GM21526 (cell line): ENCODE measurements around the gene OSBPL9.

Source experiments
- ATAC-seq: cut with Tn5 transposase; IDR thresholded peaks from one replicate; pipeline ENCODE4 v1.9.1; 2021; ENCODE audit warnings: moderate library complexity; ENCODE audit not compliant: unreplicated experiment, low FRiP score

Gene OSBPL9

DNA sequence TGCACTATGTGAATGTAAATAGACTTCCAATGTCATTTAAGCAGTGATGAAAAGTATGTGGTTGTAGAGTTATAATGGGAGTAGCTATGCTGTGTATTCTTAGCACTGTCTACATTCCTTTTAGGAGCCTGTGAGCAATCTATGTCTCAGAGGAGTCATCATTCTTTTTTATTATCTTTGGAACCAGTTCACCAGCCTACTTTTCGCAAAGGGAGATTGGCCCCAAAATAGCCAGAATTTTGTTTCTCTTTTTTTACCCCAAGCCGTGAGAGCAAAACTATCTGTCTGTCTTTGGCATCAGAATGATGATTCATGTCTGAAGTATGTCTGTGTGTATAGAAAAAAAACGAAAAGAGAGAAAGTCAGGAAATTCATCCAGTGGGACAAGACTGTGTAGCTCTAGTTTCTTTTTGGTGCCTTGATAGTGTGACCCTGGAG lies 44.2 kb downstream of the OSBPL9 start:
- no peak for ATAC-seq

DNA sequence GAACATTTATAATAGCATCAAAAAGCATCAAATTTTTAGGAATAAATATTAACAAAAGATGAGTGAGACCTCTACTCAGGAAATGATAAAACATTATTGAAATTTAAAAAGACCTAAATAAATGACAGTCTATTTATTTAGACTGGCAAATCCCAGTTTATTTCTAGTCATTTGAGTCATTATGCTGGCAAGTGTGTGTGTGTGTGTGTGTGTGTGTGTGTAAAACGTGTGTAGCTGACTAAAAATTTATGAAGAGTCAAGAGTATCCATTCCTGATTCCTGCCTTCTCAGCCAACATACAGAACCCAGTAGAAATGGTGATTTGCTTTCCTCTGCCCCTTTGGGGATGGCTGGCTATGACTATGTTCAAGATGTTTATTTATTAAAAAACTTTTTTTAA lies 46.2 kb downstream of the OSBPL9 start:
- ATAC-seq = no peak

DNA sequence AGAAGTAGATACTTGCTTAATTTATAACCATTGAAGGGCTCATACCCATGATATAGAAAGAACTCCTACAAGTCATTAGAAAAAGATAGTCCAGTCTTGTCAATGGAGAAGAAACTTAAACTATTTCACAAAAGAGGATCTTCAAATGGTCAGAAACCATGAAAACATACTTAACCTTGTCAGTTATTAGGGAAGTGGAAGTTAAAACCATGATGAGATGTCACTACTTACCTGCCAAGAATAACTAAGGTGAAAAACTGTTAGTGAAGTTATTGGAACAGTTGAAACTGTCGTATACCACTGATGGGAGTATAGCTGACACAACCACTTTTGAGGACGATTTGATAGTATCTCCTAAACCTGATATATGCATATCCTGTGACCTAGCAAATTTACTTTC lies 46.8 kb downstream of the OSBPL9 start:
- ATAC-seq = no peak

DNA sequence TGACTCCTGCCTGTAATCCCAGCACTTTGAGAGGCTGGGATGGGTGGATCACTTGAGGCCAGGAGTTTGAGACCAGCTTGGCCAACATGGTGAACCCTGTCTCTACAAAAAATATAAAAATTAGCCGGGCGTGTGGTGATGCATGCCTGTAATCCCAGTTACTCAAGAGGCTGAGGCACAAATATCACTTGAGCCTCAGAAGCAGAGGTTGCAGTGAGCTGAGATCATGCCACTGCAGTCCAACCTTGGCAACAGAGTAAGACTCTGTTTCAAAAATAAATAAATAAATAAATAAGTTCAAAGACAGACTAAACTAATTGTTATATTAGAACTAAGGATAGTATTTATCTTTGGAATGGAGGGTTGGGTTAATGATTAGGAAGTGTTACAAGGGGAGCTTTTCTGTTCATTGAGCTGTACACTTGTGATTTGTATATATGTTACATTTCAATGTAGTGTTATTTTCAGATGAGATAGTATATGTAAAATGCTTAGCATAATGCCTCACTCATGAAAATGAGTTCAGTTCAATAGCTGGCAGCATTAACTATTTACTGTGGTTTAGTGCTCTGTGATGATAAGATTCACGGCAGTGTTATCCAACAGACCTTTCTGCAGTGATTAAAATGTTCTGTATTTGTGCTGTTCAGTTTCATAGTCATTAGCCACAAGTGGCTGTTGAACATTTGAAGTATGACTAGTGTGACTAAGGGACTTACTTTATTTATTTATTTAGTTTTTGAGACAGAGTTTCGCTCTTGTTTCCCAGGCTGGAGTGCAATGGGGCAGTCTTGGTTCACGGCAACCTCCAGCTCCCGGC lies 47.7 kb downstream of the OSBPL9 start:
- no peak for ATAC-seq

DNA sequence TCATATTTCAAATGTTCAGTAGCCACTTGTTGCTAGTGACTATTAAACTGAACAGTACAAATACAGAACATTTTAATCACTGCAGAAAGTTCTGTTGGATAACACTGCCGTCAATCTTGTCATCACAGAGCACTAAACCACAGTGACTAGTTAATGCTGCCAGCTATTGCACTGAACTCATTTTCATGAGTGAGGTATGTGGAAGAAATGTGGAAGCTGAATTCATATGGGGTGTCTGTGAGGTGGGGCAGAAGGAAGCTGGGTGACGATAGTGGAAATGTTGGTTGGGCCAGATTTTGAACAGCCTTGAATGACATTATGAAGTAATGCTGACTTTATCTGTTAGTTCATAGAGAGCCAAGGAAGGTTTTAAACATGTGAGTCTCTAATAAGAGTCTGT lies 49.6 kb downstream of the OSBPL9 start:
- no peak for ATAC-seq

DNA sequence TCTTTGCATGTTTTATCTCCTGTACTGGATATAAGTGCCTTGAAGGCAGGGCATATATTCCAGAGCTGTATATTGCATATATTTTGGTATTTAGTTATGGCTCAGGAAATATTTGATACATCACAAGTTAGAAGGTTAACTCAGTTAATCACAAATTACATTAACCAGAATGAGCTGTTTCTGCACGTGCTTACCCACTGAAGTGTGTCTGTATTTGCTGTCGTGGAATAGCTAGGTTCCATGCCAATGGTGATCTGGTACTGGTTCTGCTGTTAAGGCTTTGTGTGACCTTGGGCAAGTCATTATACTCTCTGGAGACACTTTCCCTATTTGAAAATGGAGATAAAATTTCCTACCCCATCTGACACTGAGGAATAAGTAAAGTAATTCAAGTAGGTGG lies 50.7 kb downstream of the OSBPL9 start:
- ATAC-seq = no peak

DNA sequence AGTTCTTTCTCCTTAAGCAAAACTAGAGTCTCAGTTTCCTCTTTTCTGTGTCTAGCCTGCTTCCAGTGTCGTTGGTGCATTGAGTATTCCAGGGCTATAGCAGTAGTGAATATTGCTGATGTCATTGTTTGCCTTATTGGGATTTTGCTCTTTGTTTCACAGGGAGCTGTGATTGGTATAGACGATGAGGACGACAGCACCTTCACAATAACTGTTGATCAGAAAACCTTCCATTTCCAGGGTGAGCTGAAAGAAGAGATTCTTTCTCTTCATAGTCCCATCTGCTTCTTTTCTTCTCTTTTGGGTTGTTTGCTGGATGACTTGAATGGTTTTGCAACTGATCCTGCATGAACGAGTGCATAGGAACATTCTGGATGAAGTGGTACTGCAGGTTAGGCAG lies 52.4 kb downstream of the OSBPL9 start:
- ATAC-seq = no peak

DNA sequence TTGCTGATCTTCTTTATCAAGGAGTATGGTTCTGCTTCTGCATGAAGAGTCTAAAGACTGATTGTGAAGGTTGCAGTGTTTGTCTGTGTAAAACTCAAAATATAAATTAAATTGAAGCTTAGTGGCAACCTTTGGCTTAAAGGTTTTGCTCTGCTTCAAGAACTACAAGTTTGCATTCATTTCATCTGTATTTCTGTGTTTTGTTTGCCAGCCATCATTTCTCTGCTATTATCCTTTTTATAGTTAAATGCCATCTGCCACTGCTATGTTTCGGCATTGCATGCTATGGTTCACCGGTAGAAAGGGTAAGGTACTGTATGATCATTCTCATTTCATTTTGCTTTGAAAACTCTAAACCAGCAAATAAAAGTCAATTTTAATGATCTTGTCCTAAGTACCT lies 52.9 kb downstream of the OSBPL9 start:
- no peak for ATAC-seq

DNA sequence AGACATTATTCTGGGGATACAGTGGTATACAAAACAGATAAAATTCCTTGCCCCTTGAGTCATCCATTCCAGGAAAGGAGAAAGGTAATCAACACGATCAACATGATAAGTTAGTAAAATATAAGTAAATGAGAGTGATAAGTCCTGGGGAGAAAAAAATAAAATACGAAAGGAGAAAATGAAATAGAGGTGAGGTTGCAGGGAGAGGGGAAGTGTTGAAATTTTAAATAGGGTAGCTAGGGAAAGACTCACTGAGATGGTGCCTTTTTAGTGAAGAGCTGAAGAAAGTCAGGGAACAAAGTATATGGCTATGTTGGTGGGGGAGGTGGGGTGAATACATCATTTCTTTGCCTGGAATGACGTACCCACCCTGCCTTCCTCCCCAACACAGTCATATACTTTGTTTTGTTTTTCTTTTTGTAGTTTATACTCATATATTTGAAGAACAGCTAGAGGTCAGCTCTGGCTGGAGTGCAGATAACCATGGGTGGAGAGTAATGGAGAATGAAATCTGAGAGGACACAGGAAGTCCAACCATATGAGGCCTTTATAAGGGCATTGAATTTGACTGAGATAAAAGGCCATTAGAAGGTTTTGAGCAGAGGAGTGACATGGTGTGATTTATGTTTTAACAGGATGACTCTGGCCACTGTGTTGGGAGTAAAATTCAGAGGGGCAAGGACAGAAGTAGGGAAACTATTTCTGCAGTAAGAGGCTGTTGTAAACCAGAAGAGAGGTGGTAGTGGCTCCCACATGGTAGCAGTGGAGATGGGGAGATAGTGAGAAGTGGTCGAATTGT lies 54.8 kb downstream of the OSBPL9 start:
- ATAC-seq = no peak

DNA sequence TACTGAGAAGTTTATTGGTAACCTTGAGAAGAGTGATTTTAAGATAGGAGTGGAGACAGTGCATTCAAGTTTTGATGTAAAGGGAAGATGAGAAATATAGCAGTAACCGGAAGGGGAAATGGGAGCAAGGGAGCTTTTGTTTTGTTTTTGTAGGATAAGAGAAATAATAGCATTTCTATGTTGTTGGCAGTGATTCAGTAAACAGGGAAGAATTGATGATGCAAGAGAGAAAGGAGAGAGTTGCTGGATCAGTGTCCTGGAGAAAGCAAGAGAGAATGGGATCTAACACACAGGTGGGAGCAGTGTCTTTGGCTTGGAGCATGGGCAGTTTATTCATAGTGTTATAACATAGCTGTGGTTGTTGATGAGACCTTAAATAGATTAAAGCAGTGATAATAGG lies 56.4 kb downstream of the OSBPL9 start:
- no peak for ATAC-seq

DNA sequence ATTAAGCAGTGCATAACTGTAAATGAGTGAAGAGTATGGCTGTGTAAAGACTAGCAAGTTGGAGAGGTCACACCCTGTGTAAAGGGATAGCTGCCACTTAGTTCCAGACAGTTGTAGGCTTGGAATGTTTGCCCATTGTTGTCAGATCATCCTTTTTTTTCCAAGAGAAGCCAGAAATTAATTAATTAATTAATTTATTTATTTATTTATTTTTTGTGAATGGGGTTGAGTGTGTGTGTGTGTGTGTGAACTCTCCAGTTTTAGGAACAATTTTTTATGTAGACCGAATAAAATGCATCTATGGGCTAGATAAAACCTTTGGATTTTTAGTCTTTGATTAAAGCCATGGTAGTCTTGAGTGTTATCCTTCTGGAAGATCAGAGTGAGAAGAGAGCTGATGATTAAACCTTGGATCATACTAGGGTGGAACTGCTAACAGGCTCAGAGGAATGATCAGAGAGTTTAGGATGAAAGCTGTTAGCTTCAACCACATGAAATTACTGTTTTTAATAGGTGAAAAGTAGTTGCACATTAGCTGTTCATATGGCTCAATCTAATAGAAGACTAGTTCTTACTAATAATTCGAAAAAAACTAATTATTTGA lies 58.4 kb downstream of the OSBPL9 start:
- no peak for ATAC-seq

DNA sequence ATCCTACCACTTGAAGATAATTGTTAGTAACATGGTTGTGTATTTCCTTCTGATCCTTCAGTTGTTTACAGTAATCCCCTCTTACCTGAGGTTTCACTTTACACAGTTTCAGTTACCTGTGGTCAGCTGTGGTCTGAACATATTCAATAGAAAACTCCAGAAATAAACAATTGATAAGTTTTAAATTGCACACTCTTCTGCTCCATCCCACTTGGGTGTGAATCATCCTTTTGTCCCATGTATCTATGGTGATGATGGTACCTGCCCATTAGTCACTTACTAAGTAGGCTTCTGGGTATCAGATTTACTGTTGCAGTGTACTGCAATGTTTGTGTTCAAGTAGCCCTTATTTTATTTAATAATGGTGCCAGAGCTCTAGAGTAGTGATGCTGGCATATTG lies 62.5 kb downstream of the OSBPL9 start:
- ATAC-seq = no peak

DNA sequence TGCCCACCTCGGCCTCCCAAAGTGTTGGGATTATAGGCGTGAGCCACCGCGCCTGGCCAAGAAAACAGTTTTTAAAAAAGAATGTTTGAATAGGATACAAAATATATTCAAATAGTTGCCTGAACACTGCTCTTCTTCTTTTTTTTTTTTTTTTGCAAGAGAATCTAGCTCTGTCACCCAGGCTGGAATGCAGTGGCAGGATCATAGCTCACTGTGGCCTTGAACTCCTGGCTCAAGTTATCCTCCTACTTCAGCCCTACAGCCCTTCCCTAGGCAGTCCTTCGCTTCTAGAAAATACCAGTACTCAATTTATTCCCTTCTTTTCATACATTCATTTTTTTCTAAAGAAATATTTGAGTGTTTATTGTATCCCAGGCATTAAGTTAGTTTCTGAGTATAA lies 67.9 kb downstream of the OSBPL9 start:
- ATAC-seq = no peak

DNA sequence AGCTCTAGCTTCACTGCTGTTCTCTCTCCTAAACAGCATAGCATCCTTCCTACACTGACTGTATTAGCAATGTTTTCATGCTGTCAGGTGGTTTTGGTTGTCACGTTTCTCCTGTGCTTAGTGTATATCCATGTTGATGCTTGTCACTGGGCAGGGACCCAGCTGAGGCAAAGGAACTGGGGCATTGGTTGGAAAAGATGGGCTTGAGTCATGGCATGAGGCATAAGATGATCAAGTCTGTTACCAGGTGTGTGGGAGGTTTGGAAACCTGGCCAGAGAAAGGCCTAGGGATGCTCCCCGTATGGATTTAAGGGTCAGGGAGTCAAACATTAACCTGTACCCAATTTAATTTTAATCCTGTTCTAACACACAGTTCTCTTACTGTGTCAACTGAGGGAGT lies 69.6 kb downstream of the OSBPL9 start:
- no peak for ATAC-seq

DNA sequence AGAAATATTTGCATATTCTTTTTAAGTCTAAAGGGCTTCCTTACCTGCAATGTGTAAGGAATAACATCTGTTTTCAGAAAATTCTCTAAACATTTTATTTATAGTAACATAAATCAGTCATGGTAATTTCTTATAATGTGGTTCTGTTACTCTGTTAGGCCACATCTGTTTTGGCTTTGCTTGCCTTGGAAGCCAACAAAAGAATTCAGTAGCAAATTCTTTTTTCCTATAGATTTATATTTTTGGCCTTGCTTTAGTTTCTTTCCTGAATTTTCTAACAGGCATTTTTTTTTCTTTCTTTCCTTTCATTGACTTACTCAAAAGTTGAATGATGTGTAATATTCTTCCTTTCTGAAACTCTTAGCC lies 72.2 kb downstream of the OSBPL9 start:
- ATAC-seq = no peak

DNA sequence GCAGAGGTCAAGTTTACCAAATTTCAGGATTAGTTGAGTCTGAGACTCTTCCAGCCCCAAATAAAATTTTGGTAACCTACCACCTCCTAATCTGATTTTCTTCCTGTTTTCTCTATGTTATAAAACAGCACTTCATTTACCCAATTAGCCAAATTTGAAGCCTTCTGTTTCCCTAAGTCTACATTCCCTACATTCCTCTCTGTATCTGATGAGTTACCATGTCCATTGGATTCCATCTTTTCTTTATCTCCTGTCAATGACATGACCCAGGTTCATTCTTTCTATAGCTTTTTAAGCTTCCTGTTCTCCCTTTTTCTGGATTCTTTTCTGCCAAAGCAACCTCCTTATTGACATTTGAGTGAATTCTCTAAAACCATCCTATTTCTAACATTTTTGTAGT lies 72.8 kb downstream of the OSBPL9 start:
- ATAC-seq = no peak

DNA sequence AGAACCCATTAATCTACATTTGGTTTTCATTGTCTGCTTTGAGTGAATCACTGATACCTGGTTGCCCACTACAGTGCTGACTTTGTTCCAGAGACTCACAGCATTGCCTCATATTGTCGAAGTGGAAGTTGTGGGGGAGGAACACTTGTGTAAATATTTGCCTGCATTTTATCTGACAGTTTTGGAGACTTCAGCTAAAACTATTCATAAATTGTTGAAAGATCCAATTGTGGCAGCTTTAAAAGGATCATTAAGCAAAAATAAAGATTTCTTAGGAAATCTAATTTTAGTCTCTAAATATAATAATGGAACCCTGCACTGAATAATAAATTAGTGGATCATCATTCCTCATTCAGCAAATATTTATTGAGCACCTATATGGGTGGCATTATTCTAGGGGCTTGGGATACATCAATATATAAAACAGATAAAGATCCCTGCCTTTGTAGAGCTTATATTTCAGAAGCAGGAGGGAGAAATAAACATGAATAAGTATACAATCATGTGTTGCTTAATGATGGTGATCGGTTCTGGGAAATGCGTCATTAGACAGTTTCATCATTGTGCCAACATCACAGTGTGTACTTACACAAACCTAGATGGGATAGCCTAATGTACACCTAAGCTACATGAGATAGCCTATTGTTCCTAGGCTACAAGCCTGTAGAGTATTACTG lies 73.5 kb downstream of the OSBPL9 start:
- ATAC-seq = no peak

DNA sequence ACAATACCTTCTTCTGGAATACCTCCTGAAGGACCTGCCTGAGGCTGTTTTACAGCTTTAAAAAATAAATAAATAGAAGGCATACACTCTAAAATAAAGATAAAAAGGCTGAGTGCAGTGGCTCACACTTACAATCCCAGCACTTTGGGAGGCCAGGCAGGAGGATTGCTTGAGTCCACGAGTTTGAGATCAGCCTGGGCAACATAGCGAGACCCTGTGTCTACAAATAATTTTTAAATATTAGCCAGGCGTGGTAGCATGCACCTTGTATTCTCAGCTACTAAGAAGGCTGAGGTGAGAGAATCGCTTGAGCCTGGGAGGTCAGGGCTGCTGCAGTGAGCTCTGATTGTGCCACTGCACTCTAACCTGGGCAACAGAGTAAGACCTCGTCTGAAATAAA lies 75.0 kb downstream of the OSBPL9 start:
- no peak for ATAC-seq

DNA sequence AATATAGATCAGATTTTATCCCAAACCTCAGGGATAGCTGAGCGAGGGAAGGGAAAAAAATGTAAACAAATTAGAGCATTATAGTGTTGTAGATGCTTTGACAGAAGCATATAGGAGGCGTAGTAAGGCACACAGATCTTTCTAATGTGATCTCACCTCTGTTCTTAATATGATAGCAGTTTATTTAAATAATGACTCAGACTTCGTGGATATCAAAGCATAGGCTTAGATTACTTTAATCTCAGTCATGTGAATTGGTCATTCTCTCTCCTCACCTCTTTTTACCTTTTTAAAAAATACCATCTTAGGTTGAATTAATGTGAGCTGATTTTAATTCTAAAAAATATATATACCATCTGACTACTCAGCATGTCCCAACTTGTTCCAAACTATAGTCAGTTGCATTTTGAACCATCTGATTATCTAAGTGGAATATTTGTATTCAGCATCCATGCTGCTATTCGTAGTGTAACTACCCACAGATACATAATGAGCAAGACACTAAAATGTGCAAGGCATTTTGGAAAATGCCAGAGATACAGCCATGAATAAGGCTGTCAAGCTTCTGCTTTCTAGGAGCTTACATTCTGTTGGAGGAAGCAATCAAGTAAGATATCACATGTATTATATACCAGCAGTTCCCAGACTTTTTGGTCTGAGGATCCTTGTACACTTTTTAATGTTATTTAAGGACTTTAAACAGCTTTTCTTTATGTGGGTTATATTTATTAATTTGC lies 76.7 kb downstream of the OSBPL9 start:
- no peak for ATAC-seq

DNA sequence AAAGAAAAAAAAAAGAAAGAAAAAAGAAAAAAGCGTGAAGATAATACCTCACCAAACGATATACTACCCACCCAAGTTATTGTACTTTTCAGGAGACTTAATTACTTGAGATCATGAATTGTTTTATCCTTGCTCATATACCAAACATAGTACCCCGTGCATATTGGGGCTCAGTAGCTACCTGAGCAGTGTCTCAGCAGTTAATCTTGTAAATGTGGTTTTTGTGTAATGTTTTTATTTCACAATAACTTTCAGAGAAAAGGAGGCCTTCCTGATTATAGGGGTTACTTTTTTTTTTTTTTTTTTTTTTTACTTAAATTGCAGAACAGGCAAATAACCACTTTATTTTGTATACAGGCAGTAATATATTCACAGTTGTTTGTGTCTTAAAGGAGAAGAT lies 80.3 kb downstream of the OSBPL9 start:
- ATAC-seq = no peak
